KG1 (cell line): ENCODE results near the gene TFF3.
A peak's percentile ranks its signal among the peaks of the same experiment; 100 is the strongest.

Experiments
- DNase-seq: peaks from one replicate; lab custom pipeline; 2025; lab: John Stamatoyannopoulos, UW

Gene TFF3

DNA sequence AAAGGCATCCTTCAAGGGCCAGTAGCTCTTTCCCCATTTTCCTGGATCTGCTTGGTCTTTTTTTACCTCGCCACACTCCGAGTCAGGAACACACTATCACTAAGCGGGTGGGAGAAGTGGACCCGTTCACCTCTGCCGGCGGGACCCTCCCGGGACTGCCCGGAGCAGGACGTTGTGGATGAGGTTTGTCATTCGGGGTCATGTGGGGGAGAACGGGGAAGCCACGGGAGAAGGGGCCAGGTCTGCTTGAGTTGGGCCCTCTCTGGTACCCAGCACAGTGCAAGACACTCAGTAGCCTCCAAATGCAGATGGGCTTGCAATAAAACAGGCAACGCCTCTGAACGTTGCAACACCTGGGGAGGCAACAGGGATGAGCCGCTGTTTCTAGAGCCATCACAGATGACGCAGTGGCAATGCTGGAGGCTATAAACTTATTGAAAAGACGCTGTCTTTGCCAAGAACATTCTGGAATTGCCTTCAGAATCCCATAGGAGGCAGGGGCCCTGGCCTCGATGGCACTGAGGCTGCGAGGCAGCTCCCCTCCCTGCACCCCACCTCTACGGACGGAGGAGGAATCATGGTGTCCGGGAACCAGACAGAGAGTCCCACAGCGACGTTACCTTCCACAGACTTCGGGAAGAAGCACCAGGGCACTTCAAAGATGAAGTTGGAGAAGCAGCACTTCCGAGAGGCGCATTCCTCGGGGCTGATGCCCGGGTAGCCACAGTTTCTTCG lies 31.8 kb upstream of the TFF3 start:
- DNase-seq: no peak

DNA sequence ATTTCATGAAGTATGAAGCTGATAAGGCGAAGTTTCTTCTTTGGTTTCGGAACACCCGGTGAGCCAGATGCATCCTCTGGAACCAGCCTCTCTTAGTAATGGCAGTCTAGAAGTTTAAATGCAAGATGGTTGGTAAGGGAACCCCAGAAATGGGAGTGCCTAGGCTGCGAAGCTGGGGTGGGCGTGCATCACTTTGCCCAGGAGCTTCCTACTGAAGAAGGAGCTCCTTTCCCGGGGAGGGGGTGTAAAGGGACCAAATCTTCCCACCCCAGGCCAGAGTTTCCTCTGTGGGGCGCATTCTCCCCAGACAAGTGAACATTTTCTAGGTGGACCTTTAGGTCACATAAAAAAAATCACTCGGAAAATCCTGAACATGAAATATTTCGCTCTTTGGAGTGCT lies 31.2 kb upstream of the TFF3 start:
- no peak for DNase-seq

DNA sequence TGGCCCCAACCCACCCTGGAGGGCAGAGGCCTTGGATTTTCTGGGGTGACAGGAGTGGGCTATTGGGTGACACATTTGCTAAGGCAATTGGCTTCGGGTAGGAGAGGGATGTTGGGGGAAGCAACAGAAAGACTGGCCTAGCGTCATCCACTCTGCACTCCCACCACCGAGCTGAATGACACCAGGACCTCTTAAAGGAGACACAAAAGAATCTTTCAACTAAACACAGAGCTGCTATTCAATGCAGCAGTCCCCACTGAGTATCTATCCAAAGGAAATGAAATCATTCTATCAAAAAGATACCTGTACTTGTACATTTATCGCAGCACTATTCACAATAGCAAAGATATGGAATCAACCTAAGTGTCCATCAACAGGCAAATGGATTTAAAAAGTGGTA lies 29.4 kb upstream of the TFF3 start:
- DNase-seq: no peak

- DNase-seq: no peak
Observed at GRCh38 chr21:42343963-42344510, 28.8 kb upstream of the TFF3 start.

GRCh38 chr21:42343556-42343955 lies 28.3 kb upstream of the TFF3 start:
- no peak for DNase-seq

GRCh38 chr21:42343101-42343500 lies 27.9 kb upstream of the TFF3 start:
- no peak for DNase-seq

- no peak for DNase-seq
Observed at GRCh38 chr21:42341776-42342542, 26.8 kb upstream of the TFF3 start.

DNA sequence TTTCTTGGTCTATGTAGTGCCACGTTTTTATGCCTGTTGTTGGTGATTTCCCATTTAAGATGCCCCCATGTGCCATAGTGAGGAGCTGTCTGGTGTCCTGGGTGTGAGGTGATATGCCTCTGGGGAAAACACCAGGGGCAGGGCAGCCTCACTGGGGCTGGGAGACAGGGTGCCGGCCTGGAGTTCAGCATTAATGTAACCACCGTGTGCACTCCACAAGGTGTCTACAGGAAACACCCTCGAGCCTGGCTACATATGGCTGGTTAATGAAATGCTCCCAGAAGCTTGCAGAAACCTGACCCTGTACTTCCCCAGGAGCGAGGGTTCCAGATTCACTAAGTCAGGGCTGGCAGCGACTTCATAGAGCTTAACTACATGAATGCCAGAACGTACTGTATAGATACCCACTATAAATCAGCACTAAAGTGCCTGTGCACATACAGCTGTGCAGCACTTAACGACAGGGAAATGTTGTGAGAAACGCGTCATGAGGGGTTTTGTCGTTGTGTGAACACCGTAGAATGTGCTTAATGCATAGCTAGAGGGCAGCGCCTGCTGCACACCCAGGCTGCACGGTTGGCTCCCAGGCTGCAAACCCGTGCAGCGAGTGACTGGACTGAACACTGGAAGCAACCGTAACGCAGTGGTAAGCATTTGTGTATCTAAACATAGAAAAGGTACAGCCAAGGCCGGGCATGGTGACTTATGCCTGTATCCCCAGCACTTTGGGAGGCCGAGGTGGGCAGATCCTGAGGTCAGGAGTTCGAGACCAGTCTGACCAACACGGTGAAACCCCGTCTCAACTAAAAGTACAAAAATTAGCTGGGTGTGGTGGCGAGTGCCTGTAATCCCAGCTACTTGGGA lies 25.2 kb upstream of the TFF3 start:
- no peak for DNase-seq

- no peak for DNase-seq
Observed at GRCh38 chr21:42338729-42339715, 23.8 kb upstream of the TFF3 start.

GRCh38 chr21:42337830-42338728 lies 22.9 kb upstream of the TFF3 start:
- peak; percentile 37 for DNase-seq

DNA sequence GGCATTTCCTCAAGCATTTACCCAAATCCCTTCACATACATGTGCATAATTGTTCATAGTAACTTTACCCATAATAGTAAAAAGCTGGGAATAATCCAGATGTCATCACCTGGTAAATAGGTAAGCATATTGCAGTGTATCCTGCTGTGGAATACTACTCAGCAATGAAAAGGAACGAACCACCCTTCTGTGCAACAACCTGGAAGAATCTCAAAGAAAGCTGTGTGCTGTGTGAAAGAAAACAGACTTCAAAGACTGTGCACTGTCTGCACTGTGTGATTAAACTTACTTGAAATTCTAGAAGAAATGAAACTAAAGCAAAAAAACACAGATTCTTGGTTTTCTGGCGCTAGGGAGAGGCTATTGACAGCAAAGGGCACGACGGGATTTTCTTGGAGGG lies 22.1 kb upstream of the TFF3 start:
- no peak for DNase-seq

DNA sequence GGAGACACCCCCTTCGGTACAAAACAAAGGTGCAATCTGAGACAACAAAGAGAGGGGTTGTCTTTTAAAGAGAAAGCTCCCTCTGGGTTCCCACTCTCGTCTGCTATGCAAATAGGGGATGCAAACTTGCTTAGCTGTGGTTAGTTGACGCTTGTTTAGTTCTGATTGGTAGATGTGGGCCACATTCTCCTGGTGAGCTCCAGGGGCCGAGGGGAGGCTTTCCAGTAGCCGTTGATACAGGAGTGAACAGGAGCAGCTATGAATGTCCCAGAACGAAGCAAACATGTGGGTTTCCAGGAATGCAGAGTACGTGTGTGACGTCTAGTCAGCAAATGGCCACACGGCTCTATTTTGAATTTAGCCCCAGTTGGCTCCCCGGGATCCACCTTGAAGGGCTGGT lies 20.8 kb upstream of the TFF3 start:
- DNase-seq: no peak

- DNase-seq: no peak
Observed at GRCh38 chr21:42332557-42333317, 17.5 kb upstream of the TFF3 start.

GRCh38 chr21:42331660-42332059 lies 16.5 kb upstream of the TFF3 start:
- DNase-seq: no peak

DNA sequence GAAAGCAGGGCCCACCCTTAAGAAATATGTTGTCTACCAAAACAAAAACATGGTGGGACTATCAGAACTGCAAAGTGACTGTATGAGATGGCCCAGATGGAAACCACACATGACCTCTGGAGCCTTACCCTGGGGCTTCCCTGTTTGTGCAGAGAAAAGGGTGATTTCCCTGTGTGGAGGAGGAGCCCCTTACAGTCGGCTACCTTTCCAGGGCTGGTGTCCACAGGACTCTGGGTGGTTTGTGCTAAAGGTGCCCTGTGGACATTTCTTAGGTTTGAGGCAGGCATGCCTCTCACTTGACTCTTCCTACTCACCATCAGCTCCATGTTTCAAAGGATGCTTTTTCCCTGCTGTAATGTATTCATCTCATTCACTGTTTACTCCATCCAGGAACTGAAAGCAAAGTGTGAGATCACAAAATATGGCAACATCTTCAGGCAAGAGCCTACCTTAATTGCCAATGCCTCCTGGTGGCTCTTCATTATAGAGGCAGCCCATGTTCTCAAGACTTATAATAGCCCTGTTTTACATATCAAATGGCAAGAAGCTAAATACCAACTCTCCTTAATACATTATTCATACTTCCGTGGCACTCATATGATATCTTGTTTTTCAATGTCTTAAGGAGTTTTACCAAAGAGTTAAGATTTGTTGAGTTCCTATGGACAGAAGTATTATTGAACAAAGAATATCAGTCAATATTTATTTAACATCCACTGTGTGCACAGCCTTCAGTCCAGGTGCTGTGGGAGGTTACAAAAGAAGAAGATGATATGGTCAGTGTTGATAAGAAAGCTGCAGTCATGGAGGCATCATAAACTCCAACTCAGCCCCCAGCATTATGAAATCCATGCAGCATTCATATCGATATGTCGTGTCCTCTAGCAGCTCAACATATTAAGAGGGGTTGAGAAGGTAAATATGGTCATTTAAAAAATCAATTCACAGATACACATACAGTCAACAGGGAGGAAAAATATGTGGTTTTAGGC lies 15.5 kb upstream of the TFF3 start:
- DNase-seq: no peak

DNA sequence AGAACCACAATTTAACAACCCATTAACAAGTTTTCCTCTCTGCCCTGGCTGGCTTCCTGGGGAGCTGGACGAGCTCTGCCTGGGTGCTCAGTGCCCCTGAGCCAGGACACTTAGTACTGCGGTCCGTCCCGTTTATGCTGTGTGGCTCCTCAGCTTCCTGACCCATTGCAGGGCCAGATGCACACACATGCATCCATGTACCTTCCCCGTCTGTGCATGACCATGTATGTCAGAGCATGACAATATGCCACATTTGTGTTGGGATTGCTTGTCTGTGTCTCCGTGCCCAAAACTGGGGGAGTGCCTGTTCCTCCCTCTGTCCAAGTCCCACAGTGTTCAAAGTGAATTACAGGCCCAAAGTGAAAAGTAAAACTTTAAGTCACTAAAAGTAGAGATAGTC lies 9.7 kb upstream of the TFF3 start:
- DNase-seq: no peak

DNA sequence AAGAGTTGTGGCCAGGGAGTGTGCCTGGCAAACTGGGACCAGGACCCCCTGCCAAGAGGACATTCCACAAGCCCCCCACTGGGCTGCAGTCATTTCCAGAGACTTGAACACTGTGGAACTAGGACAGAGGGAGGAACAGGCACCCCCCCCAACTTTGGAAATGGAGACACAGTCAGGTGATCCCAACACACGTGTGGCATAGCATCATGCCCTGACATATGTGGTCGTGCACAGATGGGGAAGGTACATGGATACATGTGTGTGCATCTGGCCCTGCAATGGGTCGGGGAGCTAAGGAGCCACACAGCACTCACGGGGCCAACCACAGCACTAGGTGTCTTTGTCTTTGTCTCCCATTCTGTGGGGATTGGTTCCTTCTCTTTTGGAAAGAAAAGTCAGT lies 6.6 kb upstream of the TFF3 start:
- DNase-seq: no peak

DNA sequence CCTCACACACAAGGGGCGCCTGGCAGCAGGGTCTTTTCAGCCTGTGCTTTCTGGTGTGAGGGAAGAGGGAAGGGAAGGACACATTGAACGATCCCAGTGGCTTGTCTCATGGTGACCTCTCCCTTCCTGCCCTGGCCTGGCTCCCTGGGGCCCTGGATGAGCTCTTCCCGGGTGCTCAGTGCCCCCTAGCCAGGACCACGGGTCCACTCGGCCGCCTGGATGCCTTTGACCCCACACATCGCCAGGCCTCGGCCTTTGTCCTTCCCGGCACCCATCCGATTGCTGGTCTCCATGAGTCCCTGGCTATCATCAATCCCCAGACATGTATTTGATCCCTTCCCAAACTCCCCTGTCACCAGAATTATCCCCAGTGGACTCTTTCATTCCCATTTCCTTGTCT lies 6.0 kb upstream of the TFF3 start:
- DNase-seq: no peak
